Adrenal gland (tissue), 12 donors: ENCODE results near the gene KLK14. TPM values are rescaled to one million over a fixed set of nuclear protein-coding genes. Genes with fewer than 3 reads are reported as not detected.

Source experiments
- DNase-seq, 7 donors: peaks; one replicate each; pipeline ENCODE4 v3.0.0-alpha.2; 2019 to 2020
- H3K27ac ChIP-seq, 5 donors: fragments of 200-600 bp; sonication (generic) in 4 of 5; 1 replicate in 3 of 5; 2 replicates in 2 of 5; pipeline versions ENCODE4 v1.5.1 to v1.8.0; 2016 to 2020; ENCODE audit warnings: mild to moderate bottlenecking in 1 of 5
- H3K27me3 ChIP-seq: fragments of 200-600 bp; 2 replicates; pipeline ENCODE4 v1.8.0; 2021
- H3K36me3 ChIP-seq, 2 donors: fragments of 200-600 bp; replicated peaks in 1 of 2; 1 replicate in 1 of 2; 2 replicates in 1 of 2; pipeline versions ENCODE4 v1.5.1 to v1.8.0; 2018 to 2022
- H3K4me1 ChIP-seq, 2 donors: fragments of 200-600 bp; replicated peaks in 1 of 2; 1 replicate in 1 of 2; 2 replicates in 1 of 2; pipeline versions ENCODE4 v1.5.1 to v1.8.0; 2018 to 2021
- H3K4me3 ChIP-seq, 4 donors: fragments of 200-600 bp; sonication (generic) in 3 of 4; one replicate each; pipeline ENCODE4 v1.5.1; 2016 to 2018
- H3K9me3 ChIP-seq, 3 donors: fragments of 200-600 bp; sonication (generic) in 1 of 3; replicated peaks in 1 of 3; 1 replicate in 2 of 3; 2 replicates in 1 of 3; pipeline versions ENCODE4 v1.5.1 to v1.8.0; 2016 to 2021
- POLR2A ChIP-seq, 2 donors: fragments of 450-650 bp; IDR thresholded peaks; one replicate each; pipeline ENCODE4 v1.6.1; 2017; ENCODE audit warnings: antibody characterized with exemption in 2 of 2, mild to moderate bottlenecking in 2 of 2, moderate library complexity in 1 of 2
- WGBS, 4 donors: extraction: QIAGEN DNeasy Blood & Tissue Kit in 2 of 4; methylation state at CpG; one replicate each; pipeline versions ENCODE4 v1.1.5 to v1.1.7; 2013 to 2017; 5-methylcytosine and 5-hydroxymethylcytosine counted together
- intact Hi-C, 2 donors: fragments of 100-400 bp; cut with DNase I; formaldehyde crosslinking; loops; one replicate each; pipeline versions ENCODE4 v1.14.1 to v1.15.0; 2022 to 2023
- polyA plus RNA-seq, 3 donors: library from polyadenylated mRNA; stranded (reverse); fragments of 200-250 nt in 2 of 3; fragments of 350-450 nt in 1 of 3; fragmentation: Illumina TruSeq in 1 of 3; extraction: RNeasy Lipid Tissue Mini Kit (QIAGEN cat#74804) in 1 of 3; gene quantifications; one replicate each; pipeline ENCODE4 v1.2.3, GENCODE V29; 2013 to 2014
- total RNA-seq, 9 donors: library from RNA; depleted of rRNA in 4 of 9; stranded (reverse); fragments of >200 nt in 4 of 9; fragments of 120-200 nt in 1 of 9; fragmentation: NEBNext Ultra II Directional in 1 of 9; extraction: Animal tissue kit (Norgen Biotek cat#: 25700) in 1 of 9; gene quantifications; one replicate each; pipeline versions ENCODE4 v1.1.0 to v1.2.4, GENCODE V29; 2013 to 2023
- TF ChIP-seq, protein P1 (sequence below), 6 experiments: fragments of 450-650 bp in 4 of 6; fragments of 200-600 bp in 2 of 6; sonication (generic) in 1 of 6; IDR thresholded peaks; 1 replicate in 5 of 6; 2 replicates in 1 of 6; pipeline versions ENCODE4 v1.5.1 to v1.8.0; 2016 to 2021; ENCODE audit warnings: antibody characterized with exemption in 6 of 6, mild to moderate bottlenecking in 2 of 6, moderate library complexity in 1 of 6
- donor health status: healthy with polysubstance abuse.
- donor health status: Bipolar disorder and iron deficiency.
- donor health status: DM: yes; HTN: yes; CAD: no.
- donor health status: DM: no; HTN: no; CAD: no.
- donor health status: DM: no; HTN: no; CAD: no.
- donor health status: DM: yes; HTN: yes; CAD: no.

KLK14 gene
- total and polyA plus RNA-seq, 12 donors: 0.25 to 0.81 (median 0.57) TPM; not detected in 8

DNA sequence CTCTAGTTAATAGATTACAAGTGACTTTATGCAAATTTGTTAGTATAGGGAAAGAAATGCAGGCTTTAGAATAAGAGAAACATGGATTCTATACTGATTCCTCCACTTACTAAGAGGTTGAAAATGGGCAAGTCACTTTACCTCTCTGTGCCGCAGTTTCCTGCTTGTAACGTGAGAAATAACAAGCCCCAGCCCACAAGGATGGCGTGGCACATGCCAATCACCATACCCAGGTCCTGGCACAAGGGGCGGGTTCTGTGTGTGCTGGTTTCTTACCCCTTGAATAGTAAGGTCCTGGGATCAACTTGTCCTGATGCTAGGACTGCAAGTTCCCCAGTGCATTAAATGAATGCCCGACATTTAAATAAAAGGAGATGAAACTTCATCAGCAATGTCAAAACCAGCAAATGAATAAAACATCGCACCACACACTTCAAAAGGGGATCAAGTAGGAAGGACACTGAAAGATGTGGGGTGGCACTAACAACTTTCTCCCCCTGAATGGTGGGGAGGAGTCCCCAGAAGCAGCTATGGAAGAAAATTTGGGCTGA lies 34.1 kb upstream of the KLK14 start:
- Histone ChIP-seq H3K9me3 (no peaks in the 10 kb centered on the region), H3K27ac (no peak overlapping the region), H3K27me3 (no peaks in the 10 kb centered on the region), H3K4me3 (no peak overlapping the region), H3K36me3 (no peaks in the 10 kb centered on the region), H3K4me1 (no peaks in the 10 kb centered on the region)
- WGBS, 4 donors: 69 to 78% (median 75%) methylated on average over 6 of the region's 6 CpGs
- TF ChIP-seq POLR2A (IDR thresholded peaks at IDR 0.05): no peak
- TF ChIP-seq, protein P1, sequence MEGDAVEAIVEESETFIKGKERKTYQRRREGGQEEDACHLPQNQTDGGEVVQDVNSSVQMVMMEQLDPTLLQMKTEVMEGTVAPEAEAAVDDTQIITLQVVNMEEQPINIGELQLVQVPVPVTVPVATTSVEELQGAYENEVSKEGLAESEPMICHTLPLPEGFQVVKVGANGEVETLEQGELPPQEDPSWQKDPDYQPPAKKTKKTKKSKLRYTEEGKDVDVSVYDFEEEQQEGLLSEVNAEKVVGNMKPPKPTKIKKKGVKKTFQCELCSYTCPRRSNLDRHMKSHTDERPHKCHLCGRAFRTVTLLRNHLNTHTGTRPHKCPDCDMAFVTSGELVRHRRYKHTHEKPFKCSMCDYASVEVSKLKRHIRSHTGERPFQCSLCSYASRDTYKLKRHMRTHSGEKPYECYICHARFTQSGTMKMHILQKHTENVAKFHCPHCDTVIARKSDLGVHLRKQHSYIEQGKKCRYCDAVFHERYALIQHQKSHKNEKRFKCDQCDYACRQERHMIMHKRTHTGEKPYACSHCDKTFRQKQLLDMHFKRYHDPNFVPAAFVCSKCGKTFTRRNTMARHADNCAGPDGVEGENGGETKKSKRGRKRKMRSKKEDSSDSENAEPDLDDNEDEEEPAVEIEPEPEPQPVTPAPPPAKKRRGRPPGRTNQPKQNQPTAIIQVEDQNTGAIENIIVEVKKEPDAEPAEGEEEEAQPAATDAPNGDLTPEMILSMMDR (IDR thresholded peaks at IDR 0.05): no peak
- no peak for DNase-seq
- intact Hi-C loops: no loop called here

- TF ChIP-seq, protein P1 (IDR thresholded peaks at IDR 0.05): no peak
- no peak for TF ChIP-seq POLR2A (IDR thresholded peaks at IDR 0.05)
Measured at GRCh38 chr19:51114087-51114729, 31.5 kb upstream of the KLK14 start.

GRCh38 chr19:51111606-51112005 lies 28.9 kb upstream of the KLK14 start:
- intact Hi-C loops: no loop called here
- Histone ChIP-seq H3K4me1 (peaks cover 9 to 13% of the 10 kb centered on the region in 2 donors), H3K4me3 (no peak overlapping the region), H3K27ac (no peak overlapping the region), H3K36me3 (no peaks in the 10 kb centered on the region), H3K9me3 (no peaks in the 10 kb centered on the region), H3K27me3 (no peaks in the 10 kb centered on the region)
- no peak for TF ChIP-seq POLR2A (IDR thresholded peaks at IDR 0.05)
- TF ChIP-seq, protein P1 (IDR thresholded peaks at IDR 0.05): peak in 1 of 6 experiments; percentile 14
- DNase-seq: no peak
- 44 to 51% (median 47%) methylated on average over 6 of the region's 6 CpGs for WGBS, 4 donors

More at GRCh38 chr19:51114087-51114729, 31.5 kb upstream of the KLK14 start:
- no peaks in the 10 kb centered on the region for H3K9me3 ChIP-seq
- H3K4me1 ChIP-seq: no peaks in the 10 kb centered on the region
- intact Hi-C loops: no loop called here
- 67 to 83% (median 70%) methylated on average over 5 to 6 of the region's 6 CpGs for WGBS, 4 donors
- H3K4me3 ChIP-seq: no peak overlapping the region
- no peaks in the 10 kb centered on the region for H3K27me3 ChIP-seq
- no peaks in the 10 kb centered on the region for H3K36me3 ChIP-seq
- DNase-seq: no peak
- no peak overlapping the region for H3K27ac ChIP-seq

- H3K4me3 ChIP-seq: no peak overlapping the region
- intact Hi-C loops: no loop called here
- DNase-seq: no peak
- TF ChIP-seq, protein P1 (IDR thresholded peaks at IDR 0.05): no peak
- TF ChIP-seq POLR2A (IDR thresholded peaks at IDR 0.05): no peak
- 52 to 73% (median 62%) methylated on average over 1 of the region's 1 CpG for WGBS, 4 donors
- peaks cover 9 to 13% of the 10 kb centered on the region in 2 donors for H3K4me1 ChIP-seq
- no peaks in the 10 kb centered on the region for H3K9me3 ChIP-seq
- H3K36me3 ChIP-seq: no peaks in the 10 kb centered on the region
- no peak overlapping the region for H3K27ac ChIP-seq
- no peaks in the 10 kb centered on the region for H3K27me3 ChIP-seq
Measured at GRCh38 chr19:51110666-51110971, 27.9 kb upstream of the KLK14 start.
